NCI-H1092 (cell line): Measurements from ENCODE around the gene GNB1L.

Experiments used
- DNase-seq: peaks from one replicate; lab custom pipeline; 2025; lab: John Stamatoyannopoulos, UW

GNB1L gene

DNA sequence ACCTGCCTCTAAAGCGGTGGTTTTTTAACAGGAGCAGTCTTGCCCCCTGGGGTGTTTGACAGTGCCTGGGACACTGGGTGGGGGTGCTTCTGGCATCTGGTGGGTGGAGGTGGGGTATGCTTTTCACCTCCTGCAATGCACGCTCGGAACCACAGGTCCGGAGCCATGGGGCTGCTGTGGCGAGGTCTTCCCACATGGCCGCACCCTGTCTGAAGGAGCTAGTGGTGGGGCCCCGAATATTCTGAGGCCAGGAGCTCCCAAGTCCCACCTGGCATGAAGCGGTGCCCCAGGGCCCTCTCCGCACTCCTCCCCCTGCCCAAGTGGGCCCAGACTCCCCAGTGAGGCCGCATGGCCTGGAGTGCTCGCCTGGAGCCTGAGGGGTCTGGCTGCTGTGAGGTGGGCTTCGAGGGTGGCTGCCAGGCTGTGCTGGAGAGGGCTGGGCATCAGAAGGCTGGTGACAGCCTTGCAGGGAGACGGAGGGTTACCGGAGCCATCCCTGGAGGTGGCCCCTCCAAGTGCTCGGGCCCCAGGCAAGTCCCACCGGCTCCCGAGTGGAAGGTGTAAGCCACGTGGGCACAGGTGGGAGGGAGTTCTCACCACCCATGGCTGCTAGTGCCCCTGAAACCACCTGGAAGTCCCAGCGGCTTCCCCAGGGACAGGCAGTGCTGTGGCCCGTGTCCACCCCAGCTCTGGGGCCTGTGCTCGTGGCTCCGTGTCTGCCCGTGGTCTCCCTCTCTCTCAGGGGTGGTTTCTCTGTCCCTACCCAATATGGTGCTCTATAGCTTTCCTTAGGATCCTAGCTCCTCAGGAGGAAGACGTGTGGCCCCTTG, 79.0 kb downstream of the GNB1L start:
- no peak for DNase-seq

DNA sequence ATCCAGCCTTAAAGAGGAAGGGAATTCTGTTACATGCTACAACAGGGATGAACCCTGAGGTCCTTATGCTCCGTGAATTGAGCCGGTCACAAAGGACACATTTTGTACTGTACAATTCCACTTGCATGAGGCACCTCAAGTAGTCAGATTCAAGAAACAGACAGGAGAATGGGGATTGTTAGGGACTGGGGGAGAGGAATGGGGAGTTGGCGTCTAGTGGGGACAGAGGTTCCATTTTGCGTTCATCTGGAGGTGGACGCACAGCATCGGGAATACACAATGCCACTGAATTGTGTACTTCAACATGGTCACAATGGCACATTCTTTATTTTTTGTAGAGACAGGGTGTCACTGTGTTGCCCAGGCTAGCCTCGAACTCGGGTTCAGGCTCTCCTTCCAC, 80.0 kb downstream of the GNB1L start:
- no peak for DNase-seq

DNA sequence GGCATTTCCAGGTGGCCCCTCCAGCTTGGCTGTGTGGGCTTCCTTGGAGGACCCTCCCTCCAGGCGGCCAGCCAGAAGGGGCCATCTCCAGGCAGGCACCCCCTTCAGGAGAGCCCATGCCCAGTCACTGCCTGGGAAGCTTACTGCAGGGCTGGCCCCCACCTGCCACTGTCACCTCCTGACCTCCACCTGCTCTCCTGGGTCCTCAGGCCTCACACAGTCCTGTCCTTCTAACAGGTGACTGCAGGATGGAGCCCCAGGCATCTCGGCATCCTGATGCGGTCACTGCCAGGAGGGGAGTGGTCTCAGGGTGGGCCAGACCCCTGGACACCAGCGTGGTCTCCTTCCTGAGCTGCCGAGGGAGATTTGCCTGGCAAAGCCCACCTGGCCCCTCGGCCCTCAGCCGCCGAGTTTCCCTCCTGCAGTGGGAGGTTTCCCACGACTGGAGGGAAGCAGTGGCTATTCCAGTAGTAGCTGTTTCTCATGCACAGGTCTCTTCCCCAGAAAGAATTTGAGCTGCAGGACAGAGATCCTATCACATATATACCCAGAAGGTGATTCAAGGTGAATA, 81.1 kb downstream of the GNB1L start:
- no peak for DNase-seq

DNA sequence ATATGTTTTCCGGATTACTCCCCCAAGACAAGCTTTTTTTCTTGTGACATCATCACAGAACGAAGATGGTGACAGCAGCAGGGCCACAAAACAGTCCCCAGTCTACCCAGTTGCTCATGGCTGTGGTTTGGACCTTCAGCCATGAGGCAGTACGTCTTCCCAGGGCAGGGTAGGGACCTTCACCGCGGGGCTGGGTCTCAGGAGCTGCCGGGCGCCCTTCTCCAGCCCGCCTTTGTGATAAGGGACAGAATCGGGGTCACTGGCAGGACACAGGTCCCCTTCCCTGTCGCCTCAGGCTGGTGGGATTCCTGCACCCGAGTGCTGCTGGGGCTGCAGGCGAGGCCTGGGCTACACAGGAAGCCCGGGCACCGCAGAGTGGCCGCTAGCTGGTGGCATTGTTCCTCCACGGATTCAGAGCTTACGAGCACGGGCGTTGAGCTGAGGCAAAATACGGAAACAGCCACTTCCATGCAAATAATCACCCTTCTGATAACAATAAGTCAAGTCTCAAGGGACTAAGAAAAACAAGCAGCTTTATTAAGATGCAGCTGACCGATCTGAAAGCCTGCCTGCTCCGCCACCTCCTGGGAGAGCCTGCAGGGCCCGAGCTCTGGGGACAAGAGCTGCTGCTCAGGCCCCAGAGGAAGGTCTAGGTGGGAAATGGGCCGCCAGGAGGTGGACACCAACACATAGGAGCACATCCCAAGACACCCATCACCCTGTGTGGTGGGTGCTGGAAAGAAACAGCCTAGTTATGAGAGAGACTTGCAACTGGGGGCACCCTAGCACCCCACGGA, 81.8 kb downstream of the GNB1L start:
- no peak for DNase-seq

DNA sequence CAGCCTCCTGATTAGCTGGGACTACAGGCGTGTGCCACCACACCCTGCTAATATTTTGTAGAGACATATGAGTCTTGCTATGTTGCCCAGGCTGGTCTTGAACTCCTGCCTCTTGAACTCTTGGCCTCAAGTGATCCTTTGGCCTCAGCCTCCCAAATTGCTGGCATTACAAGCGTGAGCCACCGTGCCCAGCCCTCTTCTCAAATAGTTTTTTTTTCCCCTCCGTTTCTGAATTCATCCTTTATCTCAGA, 82.3 kb downstream of the GNB1L start:
- no peak for DNase-seq

DNA sequence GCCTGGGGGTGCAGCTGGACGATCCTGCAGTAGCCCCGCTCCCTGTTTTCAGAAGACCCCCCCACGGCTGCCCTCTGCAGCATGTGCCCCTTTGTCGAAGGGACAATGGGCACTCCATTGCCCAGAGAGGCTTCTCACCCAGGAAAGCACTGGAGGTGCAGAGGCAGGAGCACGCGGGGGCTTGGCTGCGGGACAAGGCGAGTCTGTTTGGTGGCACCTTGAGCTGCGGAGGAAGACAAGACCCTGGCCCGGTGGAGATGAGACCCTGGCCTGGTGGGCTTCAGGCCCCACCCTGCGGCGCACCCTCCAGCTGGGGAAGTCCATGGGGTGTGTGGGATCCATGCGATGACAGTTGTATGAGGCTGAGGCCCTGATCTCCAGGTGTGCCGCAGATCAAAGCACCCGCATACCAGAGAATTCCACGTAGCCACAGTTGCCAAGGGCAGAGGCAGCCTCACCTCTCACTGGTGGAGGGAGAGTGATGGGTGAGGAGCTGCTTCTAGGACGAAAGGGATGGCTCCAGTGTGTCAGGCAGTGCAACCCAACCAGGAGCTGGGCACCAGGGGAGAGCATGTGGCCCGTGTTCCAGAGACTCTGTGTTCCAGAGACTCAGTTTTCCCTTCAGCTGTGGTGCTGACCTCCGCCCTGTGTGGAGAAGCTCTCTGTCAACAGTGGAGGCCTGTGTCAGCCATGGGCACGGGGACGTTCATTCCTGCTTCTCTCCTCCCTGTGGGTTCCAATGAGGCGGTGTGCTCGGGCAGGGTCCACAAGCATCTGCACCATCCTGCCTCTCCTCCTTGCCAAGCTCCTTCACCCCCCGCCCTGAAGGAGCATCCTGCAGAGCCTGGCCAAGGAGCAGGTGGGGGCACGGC, 84.1 kb downstream of the GNB1L start:
- DNase-seq: no peak

DNA sequence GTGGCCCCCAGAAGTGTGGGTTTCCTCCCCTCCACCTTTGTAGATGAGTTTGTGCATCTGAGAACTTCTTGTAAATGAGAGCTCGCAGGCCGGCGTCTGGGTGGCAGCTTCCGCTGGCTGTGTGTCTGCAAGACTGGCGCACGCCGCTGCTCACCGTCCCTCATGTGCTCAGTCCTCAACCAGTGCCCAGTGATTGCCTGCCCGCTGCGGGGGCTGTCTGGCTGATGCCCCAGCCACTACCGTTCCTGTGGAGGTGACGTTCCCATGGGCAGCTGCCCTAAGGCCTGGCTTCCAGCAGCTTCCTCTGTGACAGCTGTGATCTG, 85.3 kb downstream of the GNB1L start:
- no peak for DNase-seq

DNA sequence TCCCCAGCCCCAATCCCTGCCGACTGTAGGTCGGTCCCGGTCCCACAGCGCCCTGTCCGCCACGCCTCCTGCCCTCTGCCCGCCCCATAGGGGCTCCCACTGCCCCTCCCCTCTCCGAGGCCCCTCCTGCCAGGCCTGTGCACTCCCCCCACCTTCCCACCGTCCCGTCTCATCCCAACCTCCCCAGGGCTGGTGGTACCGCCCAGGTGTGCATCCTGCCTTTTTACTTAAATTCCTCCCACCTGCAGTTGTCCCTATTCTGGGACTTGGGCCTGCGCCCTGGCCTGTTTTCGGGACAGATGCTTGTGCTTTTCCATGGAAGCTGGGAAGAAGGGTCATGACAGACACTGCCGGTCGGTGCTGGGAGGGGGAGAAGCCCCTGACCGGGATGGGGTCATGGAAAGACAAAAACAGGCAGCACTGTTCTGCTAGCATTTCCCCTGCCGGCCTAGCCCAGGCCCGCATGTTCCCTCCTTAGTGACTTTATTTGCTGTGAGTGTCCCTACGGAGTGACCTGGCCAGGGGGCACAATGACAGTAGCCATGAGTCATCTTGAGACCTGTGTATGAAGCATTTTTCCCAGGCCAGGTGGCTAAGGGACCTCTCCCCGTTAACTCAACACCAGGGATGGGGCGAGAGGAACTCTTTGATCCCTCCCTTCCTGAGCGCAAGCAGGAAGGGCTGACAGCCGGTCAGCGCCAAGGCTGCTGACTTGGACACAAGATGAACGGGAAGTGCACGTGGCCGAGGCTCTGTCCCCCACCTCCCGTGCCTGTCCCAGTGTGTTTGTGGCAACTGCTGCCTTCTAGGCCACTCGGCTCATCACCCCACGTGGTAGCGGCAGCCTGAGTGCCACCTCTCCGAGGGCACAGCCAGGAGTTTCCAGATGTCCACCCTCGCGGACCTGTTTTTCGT, 87.0 kb downstream of the GNB1L start:
- DNase-seq: no peak

DNA sequence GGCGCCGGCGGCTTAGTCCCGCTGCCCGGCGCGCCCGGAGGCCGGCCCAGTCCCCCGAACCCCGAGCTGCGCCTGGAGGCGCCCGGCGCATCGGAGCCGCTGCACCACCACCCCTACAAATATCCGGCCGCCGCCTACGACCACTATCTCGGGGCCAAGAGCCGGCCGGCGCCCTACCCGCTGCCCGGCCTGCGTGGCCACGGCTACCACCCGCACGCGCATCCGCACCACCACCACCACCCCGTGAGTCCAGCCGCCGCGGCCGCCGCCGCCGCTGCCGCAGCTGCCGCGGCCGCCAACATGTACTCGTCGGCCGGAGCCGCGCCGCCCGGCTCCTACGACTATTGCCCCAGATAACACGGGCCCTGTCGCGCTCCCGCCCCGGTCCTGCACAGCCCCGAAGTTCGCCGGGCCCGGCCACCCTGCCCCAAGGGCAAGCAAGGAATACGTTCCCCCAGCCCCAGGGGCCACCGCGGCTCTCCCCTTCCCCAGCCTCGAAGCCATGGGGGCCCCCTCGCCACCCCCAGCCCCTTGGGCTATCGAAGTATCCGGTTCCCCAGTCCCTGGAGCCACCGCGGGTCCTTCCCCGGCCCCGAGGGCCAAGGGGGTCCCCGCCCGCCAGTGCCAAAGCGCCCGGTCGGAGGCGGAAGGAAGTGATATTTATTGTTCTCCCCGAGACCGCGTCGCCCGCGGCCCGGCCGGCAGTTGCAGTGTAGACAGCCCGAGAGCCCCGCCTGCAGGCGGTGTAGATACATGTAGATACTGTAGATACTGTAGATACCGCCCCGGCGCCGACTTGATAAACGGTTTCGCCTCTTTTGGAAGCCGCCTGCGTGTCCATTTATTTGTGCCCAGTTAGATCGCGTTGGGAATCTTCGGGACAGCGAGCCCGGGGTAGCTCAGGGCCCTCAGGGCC, 87.9 kb downstream of the GNB1L start:
- no peak for DNase-seq

DNA sequence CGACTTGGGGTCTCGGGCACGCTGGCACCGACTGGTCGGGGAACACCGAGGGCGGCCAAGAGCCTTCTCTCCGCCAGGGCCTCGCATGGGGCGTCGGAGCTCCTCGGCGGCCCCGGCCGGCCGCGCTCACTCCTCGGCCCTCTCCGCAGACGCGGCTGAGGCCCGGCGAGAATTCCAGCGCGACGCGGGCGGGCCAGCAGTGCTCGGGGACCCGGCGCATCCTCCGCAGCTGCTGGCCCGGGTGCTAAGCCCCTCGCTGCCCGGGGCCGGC, 88.5 kb downstream of the GNB1L start:
- DNase-seq: no peak

DNA sequence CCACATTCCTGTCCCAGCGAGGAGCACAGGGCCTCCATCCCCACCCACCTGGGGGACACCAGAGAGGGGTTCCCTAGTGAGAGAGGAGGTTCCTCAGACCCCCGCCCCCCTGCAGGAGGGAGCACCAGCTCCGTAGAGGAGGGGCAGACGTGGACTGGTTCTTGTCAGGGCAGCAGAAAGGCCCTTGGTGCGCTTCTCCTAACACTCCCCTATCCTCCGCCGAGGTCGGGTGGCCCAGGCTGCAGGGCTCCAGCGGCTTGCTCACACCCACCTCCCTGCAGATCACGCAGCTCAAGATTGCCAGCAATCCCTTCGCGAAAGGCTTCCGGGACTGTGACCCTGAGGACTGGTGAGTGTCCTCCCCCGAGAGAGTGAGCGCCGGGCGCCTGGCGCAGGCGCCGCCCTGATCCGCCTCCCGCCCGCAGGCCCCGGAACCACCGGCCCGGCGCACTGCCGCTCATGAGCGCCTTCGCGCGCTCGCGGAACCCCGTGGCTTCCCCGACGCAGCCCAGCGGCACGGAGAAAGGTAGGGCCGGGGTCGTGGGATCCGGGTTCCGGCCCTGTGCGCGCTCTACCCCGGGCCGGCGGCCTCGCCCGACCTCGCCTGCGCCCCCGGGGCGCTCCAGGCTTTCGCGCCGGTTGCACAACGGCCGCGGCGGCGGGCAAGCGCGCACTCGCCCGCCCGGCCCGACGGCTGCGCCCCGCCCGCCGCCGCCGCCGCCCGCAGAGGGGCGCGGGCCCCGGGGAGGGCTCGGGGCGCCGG, 89.0 kb downstream of the GNB1L start:
- no peak for DNase-seq

DNA sequence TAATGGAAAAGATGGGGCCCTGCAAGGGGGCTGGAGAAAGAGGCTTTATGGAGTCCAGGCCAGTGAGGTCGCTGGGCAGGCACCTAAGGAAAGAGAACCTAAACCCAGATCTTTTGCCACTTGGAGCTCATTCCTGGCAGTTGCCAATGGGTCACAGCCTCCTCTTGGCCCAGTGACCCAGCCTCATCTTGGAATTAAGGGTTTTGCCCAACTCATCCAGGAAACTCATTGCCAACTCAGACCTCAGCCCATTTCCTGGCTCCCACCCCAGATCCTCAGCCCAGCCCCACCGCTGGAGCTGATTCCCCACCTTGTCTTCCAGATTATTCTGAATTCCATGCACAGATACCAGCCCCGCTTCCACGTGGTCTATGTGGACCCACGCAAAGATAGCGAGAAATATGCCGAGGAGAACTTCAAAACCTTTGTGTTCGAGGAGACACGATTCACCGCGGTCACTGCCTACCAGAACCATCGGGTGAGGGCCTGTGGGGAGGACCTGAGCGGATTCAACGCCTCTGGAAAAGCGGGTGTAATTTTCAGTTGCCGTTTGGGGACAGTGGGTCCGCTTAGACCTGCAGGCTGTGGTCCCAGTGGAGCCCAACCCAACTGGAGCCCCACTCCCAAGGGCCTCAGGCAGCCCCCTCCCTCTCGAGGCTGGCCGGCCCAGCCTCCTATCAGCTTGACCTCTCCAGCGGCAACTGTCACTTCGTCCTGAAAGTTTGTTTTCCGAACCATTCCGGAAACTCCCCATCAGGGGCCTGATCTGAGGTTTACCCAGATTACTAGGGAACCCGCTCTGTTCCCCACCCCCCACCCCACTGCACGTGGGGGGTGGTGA, 89.8 kb downstream of the GNB1L start:
- DNase-seq: no peak

DNA sequence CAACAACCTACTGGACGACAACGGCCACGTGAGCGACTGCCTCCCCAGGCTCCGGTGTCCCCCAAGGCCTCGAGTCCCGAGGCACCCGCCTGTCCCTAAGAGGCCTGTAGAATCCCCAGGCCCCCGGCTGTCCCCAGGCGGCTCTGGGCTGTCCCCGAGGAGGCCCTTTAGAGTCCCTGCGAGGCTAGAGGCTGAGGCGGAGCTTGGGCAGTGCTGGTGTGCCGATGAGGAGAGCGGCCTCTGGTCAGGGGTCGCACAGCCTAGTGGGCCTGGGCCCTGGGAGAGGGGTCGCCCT, 90.4 kb downstream of the GNB1L start:
- DNase-seq: no peak

DNA sequence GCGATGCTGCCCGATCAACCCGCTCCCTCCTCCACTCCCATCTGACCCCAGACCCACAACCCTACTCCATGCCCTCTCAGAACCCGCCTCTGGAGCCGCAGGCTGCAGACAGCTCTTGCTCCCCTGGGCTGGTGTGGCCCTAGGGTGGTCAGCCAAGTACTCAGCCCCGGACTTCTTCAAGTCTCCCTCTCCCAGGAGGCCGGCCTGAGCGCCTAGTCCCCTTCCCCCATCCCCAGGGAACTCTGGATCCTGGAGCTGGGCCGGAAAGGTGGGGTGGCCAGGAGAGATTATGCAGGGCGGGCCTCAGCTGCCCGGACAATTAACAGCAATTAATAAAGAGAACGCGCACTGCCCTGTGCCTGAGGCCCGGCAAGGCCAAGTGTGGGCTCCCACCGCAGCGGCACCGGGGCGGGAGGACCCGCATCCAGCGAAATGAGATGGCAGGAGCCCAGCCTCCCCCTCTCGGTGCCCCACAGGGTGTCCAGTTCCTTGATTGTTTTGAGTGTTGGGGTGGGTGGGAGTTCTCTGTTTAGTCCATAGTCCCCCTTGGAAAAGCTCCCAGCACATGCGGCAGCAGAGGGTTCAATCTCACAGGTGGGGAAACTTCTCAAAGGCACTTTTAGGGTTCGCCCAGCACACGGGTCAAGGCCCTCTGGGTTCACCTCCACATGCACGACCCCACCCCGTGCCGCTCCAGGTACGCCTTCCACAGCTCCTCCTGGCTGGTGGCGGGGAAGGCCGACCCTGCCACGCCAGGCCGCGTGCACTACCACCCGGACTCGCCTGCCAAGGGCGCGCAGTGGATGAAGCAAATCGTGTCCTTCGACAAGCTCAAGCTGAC, 91.0 kb downstream of the GNB1L start:
- DNase-seq: no peak

DNA sequence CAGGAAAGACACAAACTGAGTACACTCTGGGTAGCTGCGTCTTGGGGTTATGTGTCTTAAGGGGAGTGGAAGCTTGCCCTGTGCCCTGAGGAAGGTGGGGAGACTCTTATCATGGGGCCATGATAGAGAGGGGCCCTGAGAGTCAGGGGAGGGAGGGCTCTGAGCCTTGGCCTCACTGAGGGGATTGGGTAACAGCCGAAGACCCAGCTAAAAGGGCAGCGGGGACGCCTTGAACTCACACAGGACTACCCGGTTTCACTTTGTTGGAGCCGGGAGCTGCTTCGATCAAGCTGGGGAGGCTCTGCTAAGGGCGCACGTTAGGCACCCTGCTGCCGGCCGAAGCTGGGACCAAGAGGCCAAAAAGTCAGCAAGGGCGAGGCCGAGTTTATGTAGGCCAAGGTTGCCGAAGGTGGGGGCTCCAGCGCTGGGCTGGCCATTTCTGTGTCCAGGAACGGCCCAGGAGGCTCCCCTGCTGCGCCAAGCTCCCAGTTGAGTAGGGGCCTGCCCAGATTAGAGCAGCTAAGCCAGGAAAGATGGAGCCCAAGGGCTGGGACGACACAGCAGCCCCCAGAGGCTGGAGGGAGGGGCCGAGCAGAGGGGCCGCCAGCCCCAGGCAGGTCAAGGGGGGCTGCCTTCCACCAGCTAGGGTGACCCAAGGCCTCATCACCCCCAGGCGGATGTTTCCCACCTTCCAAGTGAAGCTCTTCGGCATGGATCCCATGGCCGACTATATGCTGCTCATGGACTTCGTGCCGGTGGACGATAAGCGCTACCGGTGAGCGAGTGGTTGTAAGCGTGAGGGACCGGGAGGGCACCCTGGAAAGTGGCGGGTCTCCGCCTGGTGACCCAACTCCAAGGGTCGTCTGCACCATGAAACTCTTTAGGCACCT, 91.9 kb downstream of the GNB1L start:
- DNase-seq: no peak

DNA sequence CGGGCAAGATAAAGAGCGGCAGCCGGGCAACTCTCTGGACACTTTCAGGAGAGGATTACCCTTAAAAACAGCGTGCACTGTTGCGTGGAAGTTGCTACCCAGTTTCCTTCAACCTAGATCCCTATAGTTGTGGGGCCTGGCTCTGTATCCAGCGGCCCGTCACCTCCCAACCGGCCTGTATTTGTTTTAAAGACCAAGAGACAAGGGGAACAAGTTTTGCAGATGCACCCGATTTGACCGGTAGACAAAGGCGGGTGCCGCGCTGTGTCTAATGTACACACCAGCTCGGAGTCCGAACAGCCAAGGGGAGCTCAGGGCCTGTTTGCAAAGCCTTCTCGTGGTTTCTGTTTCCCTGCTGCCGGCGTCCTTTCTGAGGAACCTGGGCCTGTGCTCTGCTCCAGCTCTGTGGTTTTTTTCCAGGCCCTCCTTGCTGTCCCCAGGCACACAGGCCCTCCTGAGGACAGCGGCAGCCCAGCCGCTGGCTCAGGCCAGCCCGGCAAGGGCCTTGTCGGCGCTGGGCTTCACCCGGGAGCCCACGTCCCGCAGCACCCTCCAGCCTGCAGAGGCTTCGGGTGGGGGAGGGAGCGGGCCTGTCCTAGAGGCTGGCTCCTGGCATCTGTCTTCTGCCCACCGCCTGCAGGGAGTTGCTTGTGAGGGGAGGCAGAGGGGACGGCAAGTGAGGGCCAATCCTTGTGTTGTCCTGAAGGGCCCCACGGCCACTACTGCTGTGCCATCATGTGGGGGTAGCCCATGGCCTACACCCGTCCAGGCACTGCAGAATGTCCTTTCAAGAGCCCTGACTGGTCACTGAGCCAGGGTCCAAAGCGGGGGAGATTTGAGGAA, 92.7 kb downstream of the GNB1L start:
- no peak for DNase-seq
